Neural crest cell (in vitro differentiated cells): ENCODE results near the gene SLC11A2. TPM values are rescaled to one million over a fixed set of nuclear protein-coding genes. Genes with fewer than 3 reads are reported as not detected.
"Not testable (repeated sequence)": the region's sequence is repeated elsewhere in the genome, so short reads cannot be mapped to it uniquely, and the experiment has no call there.

Experiments used
- DNase-seq: peaks from one replicate; pipeline ENCODE4 v3.0.0; 2021; ENCODE audit warnings: low read depth, mixed read lengths, low spot score
- H3K27ac Mint-ChIP-seq: one replicate; pipeline ENCODE4 v1.8.0; 2021; ENCODE audit warnings: mild to moderate bottlenecking, mixed read lengths; ENCODE audit not compliant: unreplicated experiment
- H3K27me3 Mint-ChIP-seq: 2 replicates; pipeline ENCODE4 v1.8.0; 2021; ENCODE audit warnings: low read depth, mild to moderate bottlenecking, mixed read lengths
- H3K36me3 Mint-ChIP-seq: 2 replicates; pipeline ENCODE4 v1.8.0; 2021; ENCODE audit warnings: low read depth, mild to moderate bottlenecking, mixed read lengths
- H3K4me1 Mint-ChIP-seq: 2 replicates; pipeline ENCODE4 v1.8.0; 2021; ENCODE audit warnings: mixed read lengths
- H3K4me3 Mint-ChIP-seq: one replicate; pipeline ENCODE4 v1.8.0; 2021; ENCODE audit warnings: mild to moderate bottlenecking, mixed read lengths
- H3K9me3 Mint-ChIP-seq: 2 replicates; pipeline ENCODE4 v1.8.0; 2021; ENCODE audit warnings: mixed read lengths
- total RNA-seq: library from RNA; stranded (reverse); gene quantifications from 2 replicates; pipeline ENCODE4 v1.2.1, GENCODE V29; 2021
- TF ChIP-seq, protein P1 (sequence below): fragments of 200-600 bp; sonication (generic); conservative IDR thresholded peaks from 2 replicates; pipeline ENCODE4 v1.5.0; 2021; ENCODE audit warnings: antibody characterized with exemption, mild to moderate bottlenecking

SLC11A2 gene
- total RNA-seq, 1 donor from 2014 or later, result 51.4 TPM

DNA sequence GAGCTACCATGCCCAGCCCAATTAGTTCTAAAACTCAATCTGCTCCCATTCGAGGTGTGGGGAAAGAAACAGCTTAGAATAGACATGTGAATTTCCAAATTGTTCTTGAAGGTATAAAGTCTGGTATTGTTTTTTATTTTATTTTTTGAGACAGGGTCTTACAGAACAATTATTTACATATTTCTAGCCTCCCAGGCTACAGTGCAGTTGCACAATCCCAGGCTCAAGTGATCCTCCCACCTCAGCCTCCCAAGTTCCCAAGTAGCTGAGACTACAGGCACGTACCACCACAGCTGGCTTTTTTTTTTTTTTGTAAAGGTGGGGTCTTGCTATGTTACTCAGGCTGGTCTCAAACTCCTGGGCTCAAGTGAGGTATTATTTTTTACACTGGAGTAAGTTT, 6.3 kb downstream of the SLC11A2 start:
- Mint-ChIP-seq H3K36me3 (no peaks in the 10 kb centered on the region), H3K9me3 (no peaks in the 10 kb centered on the region), H3K4me1 (peaks cover 50% of the 10 kb centered on the region), H3K4me3 (peak overlapping the region; percentile 27), H3K27me3 (no peaks in the 10 kb centered on the region), H3K27ac (no peak overlapping the region)
- no peak for DNase-seq
- TF ChIP-seq, protein P1, sequence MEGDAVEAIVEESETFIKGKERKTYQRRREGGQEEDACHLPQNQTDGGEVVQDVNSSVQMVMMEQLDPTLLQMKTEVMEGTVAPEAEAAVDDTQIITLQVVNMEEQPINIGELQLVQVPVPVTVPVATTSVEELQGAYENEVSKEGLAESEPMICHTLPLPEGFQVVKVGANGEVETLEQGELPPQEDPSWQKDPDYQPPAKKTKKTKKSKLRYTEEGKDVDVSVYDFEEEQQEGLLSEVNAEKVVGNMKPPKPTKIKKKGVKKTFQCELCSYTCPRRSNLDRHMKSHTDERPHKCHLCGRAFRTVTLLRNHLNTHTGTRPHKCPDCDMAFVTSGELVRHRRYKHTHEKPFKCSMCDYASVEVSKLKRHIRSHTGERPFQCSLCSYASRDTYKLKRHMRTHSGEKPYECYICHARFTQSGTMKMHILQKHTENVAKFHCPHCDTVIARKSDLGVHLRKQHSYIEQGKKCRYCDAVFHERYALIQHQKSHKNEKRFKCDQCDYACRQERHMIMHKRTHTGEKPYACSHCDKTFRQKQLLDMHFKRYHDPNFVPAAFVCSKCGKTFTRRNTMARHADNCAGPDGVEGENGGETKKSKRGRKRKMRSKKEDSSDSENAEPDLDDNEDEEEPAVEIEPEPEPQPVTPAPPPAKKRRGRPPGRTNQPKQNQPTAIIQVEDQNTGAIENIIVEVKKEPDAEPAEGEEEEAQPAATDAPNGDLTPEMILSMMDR, result no peak

DNA sequence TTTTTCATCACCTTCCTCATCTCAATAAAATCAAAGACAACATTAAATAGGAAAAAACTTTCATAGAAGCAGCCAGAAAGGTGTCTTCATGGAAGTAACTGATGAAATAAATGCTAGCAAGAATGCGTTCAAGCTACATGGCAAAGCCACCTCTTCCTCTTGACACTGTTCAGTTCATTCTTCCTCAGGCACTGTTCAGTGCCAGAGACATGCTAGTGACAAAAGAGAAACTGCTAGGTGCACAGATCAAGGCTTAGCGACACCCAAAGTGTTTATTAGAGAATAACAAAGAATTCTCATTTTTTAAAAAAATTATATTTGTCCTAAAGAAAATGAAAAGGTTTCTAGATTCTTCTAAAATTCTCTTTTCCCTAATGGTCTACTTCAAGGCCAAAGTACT, 7.2 kb downstream of the SLC11A2 start:
- TF ChIP-seq, protein P1, result no peak
- no peak overlapping the region for H3K4me3 Mint-ChIP-seq
- H3K27ac Mint-ChIP-seq, result no peak overlapping the region
- no peak for DNase-seq
- H3K36me3 Mint-ChIP-seq, result no peaks in the 10 kb centered on the region
- no peaks in the 10 kb centered on the region for H3K9me3 Mint-ChIP-seq
- H3K4me1 Mint-ChIP-seq, result peaks cover 41% of the 10 kb centered on the region
- no peaks in the 10 kb centered on the region for H3K27me3 Mint-ChIP-seq

DNA sequence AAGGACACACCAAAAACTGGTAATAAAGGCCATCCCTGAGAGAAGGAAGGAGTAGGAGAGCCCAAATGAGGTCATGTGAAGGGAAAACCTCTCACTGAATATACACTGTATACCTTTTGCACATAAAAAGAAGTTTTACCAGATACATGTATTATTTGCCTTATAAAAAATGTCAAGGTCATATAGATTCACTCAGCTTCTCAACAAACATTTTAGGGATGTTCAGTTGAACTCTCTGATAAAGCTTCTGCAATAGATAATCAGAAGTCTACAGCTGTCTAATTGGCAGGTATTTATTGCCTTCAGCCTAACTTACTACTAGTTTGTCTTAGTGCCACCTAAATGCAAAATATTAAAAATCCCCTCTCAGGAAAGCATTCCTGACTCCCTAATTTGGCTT, 8.7 kb downstream of the SLC11A2 start:
- TF ChIP-seq, protein P1, result no peak
- H3K27ac Mint-ChIP-seq, result no peak overlapping the region
- DNase-seq, result no peak
- no peaks in the 10 kb centered on the region for H3K27me3 Mint-ChIP-seq
- no peak overlapping the region for H3K4me3 Mint-ChIP-seq
- H3K9me3 Mint-ChIP-seq, result no peaks in the 10 kb centered on the region
- no peaks in the 10 kb centered on the region for H3K36me3 Mint-ChIP-seq
- H3K4me1 Mint-ChIP-seq, result peaks cover 37% of the 10 kb centered on the region

DNA sequence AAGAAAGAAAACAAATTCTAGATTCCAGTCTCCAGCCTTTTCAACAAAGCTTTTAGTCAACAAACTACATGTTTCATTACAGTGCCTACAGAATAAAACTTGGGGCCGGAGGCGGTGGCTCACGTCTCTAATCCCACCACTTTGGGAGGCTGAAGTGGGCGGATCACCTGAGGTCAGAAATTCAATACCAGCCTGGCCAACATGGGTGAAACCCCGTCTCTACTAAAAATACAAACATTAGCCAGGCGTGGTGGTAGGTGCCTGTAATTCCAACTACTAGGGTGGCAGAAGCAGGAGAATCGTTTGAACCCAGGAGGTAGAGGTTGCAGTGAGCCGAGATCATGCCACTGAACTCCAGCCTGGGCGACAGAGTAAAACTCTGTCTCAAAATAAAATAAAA, 11.7 kb downstream of the SLC11A2 start:
- not testable (repeated sequence) for H3K27me3 Mint-ChIP-seq, DNase-seq, H3K4me3 Mint-ChIP-seq, H3K9me3 Mint-ChIP-seq, H3K36me3 Mint-ChIP-seq, H3K27ac Mint-ChIP-seq
- H3K4me1 Mint-ChIP-seq, result peaks cover 28% of the 10 kb centered on the region

DNA sequence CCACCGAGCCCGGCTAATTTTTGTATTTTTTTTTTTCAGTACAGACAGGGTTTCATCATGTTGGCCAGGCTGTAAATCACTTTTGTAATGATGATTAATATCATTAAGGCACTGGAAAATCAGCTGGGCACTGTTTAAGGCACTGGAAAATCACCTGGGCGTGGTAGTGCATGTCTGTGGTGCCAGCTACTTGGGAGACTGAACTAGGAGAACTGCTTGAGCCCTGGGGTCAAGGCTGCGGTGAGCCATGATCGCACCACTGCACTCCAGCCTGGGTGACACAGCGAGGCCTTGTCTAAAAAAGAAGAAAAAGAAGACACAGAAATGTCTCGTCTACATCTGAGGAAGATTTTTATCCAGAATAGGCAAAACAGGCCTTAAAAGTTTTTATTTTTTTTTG, 12.7 kb downstream of the SLC11A2 start:
- no peak for DNase-seq
- Mint-ChIP-seq H3K27me3 (no peaks in the 10 kb centered on the region), H3K27ac (peak overlapping the region; percentile 12), H3K36me3 (peaks cover 4% of the 10 kb centered on the region), H3K4me3 (no peak overlapping the region), H3K4me1 (peaks cover 33% of the 10 kb centered on the region), H3K9me3 (no peaks in the 10 kb centered on the region)
- TF ChIP-seq, protein P1, result no peak

DNA sequence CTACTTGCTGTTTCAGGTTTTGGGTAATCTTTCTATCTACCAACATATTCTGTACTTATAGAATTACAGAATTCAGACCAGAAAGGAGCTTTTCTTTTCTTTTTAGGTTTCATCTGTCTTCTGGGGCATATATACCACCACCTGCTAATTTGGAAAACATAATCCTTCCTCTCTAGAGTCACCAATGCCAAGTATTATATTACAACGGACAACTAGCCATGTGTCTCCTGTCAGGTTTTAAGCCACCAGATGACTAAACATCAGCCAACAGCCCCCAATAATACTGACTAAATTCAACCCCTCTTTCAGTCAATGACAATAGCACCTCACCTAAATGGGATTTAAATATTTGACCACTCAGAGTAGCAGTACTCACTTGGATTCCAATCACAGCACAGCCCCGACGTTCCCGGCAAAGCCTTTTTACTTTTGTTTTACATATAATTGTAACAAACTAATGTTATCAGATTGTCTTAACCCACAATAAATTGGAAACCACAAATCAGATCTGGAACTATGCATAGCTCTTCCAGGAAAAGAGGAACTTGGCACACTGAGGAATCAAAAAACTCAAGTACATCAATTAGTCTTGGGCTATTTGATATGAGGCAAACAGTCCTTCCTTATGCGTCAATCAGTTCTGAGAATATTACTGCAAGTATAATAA, 13.5 kb downstream of the SLC11A2 start:
- DNase-seq, result no peak
- Mint-ChIP-seq H3K27ac (no peak overlapping the region), H3K9me3 (no peaks in the 10 kb centered on the region), H3K4me1 (peaks cover 33% of the 10 kb centered on the region), H3K4me3 (no peak overlapping the region), H3K36me3 (peaks cover 4% of the 10 kb centered on the region), H3K27me3 (no peaks in the 10 kb centered on the region)
- TF ChIP-seq, protein P1, result no peak
